Measurements from ENCODE around the gene POP5.
"Not testable (repeated sequence)": the region's sequence is repeated elsewhere in the genome, so short reads cannot be mapped to it uniquely, and the experiment has no call there.

POP5 gene

GRCh38 chr12:120580787-120581723, at the start of gene POP5:
Gene POP5, minus strand, starts transcription at chr12:120581402. Its CDS starts 40 bp downstream, at chr12:120581362.
- peak; percentile 85 for FAIRE-seq

DNA sequence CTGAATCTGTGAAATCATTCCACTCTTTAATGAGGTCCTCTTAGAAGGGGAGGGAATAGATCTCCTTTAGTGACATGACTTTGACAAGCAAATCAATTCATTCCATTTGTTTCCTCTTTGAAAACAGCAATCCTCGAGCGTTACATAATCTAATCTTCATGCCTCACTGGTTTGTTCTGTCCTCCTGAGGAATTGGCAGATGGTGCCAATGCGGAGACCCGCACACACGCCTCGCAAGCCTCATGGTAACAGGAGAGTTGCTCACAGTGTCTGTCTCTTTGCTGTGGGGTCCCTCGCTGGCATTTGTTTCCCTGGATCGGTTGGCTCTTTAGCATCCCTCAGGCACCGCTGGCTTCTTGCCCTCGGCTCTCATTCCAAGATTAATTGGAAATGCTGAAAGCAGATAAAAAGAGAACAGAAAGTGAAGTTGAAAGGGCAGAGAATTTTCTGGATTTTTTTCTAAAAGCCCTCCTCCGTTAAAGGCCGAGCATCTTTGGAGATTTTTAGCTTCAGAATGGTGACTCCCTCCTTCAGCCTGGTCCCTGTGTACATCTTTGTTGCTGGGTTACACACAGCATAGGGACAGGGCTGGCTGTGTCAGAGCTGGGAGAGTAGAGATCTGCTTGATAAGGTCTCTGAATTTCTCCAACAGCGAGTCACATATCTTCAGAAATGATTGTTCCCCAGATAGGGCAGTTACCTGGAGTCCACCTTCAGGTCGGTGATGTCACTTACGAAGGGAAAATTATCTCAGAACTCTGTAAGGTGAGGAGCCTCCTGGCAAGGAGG, 49.1 kb upstream of the POP5 start:
- no peak for FAIRE-seq

DNA sequence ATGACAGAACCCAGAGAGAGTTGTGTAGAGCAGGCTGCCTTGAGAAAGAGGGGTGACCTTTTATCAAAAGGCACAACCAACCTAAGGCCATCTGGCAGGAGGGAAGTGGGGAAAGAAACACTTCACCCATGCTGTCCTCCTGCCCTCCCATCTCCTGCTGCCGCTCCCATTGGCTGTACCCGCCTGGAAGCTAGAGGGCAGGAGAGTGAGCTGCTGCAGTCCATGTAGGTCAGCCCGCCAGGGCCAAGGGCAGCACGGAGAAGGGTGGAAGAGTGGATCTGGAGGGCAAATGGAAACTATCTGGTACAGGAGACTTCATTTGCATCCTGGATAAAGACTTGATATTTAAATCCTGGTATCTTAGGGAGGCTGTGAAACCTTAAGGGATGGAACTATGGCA, 47.7 kb upstream of the POP5 start:
- no peak for FAIRE-seq

DNA sequence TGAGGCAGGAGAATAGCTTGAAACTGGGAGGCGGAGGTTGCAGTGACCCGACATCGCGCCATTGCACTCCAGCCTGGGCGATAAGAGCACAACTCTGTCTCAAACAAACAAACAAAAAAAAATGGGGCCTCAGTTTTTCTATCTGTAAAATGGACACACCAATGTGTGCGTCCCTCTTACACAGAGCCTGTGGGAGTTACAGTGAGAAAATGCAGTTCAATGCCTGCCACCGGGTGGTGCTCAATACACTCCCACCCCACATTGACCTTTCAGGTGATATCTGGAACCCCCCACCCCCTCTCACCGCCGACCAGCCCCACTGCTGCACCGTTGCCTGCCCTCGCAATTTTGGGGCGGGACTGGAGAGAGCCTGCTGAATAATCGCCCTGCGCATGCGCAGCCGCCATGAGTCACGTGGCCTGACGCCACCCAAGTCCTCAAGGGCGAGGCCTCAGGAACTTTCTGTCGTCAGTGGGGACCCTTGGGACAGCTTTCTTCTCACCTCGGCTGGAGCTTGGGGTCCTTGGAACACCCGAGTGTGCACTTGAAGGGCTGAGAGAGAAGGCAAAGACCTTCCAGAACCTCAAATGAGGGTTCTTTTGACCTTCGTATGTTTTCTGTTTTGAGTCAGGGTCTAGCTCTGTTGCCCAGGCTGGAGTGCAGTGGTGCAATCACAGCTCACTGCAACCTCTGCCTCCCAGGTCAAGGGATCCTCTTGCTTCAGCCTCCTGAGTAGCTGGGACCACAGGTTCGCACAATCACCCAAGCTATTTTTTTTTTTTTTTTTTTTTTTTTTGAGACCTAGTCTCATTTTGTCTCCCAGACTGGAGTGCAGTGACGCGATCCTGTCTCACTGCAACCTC, 44.6 kb upstream of the POP5 start:
- FAIRE-seq = no peak

DNA sequence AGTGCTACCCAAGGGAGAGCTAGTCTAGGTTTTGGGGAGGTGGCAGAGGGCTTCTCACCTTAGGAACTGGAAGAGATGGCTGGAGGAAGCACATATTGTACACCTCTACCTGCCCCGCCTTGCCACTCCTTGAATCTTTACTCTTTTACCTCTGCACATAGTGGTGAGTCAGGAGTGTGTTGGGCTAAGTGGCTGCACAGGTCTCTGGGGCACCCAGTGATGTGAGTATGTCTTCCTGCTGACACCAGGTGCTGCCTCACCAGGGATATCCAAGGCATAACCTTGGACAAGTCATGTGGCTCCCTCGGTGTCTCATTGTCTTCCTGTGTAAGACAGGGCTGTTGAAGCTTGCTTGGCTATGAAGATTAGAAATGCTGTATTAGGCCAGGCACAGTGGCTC, 39.4 kb upstream of the POP5 start:
- no peak for FAIRE-seq

DNA sequence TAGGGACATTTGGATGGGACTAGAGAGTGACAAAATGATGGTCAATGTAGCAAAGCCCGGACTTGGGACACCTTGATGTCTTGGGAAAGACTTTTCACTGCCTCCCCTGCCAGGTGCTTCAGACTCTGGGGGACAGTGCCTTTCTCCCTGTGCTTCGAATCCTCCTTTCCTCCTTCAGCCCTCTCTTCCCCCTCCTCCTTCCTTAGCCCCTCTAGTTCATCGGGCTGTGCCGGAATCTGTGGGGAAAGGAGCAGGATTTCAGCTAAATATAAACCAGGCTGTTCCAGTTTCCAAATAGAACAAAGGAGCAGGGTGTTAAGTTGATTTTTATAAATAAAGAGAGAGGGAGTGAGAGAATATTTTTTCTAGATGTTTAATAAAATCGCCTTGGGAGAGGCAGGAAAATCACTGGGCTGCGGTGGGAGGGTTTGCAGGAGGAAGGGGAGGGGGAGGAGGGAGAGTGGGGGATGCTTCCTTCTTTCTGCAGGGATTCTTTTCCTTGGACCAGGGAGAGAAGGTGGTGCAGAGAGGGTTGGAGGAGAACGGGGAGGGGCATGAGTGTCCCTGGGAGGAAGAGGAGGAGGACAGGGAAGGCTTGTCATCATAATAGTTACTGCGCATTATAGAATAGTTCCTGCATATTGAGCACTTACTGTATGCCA, 37.9 kb upstream of the POP5 start:
- FAIRE-seq = no peak

GRCh38 chr12:120617767-120618166, 36.6 kb upstream of the POP5 start:
- not testable (repeated sequence) for FAIRE-seq

- FAIRE-seq = not testable (repeated sequence)
Measured at GRCh38 chr12:120617193-120617592, 36.0 kb upstream of the POP5 start.

- FAIRE-seq = no peak
Measured at GRCh38 chr12:120614848-120615247, 33.6 kb upstream of the POP5 start.

GRCh38 chr12:120611534-120611933, 30.3 kb upstream of the POP5 start:
- not testable (repeated sequence) for FAIRE-seq

DNA sequence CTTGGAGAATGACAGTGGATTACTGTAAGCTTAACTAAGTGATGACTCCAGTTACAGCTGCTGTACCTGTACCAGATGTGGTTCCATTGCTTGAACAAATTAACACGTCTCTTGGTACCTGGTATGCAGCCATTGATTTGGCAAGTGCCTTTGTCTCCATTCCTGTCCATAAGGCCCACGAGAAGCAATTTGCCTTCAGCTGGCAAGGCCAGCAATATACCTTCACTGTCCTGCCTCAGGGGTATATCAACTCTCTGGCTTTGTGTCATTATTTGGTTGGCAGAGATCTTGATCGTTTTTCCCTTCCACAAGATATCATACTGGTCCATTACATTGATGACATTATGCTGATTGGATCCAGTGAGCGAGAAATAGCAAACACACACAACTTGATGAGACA, 29.4 kb upstream of the POP5 start:
- FAIRE-seq = no peak

GRCh38 chr12:120602416-120602815, 21.2 kb upstream of the POP5 start:
- FAIRE-seq = not testable (repeated sequence)

GRCh38 chr12:120599672-120600552, 18.7 kb upstream of the POP5 start:
- no peak for FAIRE-seq

DNA sequence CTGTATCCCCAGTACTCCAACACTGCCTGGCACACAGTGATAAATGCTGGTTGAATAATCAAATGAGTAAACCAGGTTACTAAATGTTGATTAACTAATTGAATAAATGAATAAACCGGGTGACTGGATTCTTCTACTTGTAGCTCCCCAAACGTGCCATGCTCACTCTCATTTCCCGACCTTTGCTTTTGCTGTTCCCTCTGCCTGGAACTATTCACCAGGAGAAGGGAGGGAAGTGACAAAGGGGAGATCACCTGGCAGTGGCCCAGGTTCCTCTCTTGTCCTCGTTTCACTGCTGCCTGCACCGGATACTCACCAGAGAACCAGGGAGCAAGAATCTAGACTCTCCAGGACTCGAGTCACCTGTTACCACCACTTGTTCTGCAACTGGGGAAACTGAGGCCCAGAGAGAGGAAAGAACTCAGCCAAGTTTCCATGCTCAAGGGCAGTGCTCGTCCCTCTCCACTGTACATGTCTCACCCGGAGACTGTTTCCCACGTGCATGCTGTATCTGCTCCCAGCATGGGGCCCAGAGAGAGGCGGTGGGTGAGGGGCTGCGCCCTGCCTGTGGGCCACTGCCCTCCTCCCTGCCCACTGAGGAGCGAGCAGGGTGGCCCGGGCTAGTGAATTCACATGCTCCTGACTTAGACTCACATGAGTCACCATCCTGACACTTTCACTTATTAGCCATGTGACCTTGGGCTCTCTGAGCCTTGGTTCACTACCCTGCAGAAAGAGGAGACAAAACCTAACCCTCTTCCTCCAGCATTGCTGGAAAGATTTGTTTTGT, 17.7 kb upstream of the POP5 start:
- FAIRE-seq = no peak

DNA sequence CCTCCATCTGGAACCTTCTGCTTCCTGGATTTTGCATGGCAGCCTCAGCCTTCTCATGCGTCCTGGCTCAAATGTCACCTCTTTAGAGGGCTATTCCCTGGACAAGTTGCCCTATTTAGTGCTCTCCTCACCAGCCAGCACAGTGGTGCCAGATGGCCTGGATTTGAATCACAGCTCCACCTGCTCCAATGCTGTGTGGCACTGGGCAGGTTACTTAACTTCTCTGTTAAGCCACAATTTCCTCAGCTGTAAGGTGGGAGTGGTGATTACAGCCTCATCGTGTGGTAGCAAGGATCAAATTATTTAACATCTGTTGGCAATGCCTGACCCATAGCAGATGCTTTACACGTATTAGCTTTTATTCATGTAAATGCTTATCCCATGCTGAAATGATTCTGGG, 16.7 kb upstream of the POP5 start:
- no peak for FAIRE-seq

- no peak for FAIRE-seq
Measured at GRCh38 chr12:120596901-120597300, 15.7 kb upstream of the POP5 start.

DNA sequence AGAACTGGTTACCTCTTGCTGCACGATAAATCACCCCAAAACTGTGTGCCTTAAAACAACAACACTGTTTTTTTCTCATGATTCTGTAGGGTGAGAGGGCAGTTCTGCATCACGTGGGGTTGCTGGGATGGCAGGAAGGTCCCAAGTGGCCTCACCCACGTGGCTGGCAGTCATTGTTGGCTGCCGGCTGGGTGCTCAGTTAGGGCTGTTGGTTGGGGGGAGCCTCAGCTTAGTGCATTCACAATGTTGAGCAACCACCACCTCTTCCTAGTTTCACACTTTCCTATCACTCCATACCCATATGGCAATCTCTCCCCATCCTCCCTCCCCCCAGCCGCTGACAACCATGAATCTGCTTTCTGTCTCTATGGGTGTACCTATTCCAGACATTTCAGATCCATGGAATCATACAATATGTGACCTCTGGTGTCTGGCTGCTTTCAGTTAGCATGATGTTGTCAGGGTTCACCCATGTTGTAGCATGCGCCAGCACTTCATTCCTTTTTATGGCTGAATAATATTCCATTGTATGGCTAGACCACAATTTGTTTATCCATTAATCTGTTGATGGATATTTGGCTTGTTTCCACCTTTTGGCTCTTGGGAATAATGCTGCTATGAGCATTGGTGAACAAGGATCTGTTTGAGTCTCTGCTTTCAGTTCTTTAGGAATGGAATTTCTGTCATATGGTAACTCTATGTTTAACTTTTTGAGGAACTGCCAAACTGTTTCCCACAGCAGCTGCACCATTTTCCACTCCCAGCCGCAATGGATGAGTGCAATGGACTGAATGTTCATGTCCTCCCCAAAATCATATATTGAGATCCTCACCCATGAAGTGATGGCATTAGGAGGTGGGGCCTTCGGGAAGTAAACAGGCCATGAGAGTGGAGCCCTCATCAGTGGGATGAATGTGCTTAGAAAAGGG, 11.2 kb upstream of the POP5 start:
- FAIRE-seq = no peak

GRCh38 chr12:120590741-120591407, 9.7 kb upstream of the POP5 start:
- FAIRE-seq = no peak
